DLD1 (cell line): ENCODE measurements around the gene LRP10.

Experiments used
- in situ Hi-C: cut with HindIII; loops from 2 replicates; pipeline ENCODE4 v1.10.0; 2017; ENCODE audit warnings: low sequenced_read_pairs

The LRP10 gene

DNA sequence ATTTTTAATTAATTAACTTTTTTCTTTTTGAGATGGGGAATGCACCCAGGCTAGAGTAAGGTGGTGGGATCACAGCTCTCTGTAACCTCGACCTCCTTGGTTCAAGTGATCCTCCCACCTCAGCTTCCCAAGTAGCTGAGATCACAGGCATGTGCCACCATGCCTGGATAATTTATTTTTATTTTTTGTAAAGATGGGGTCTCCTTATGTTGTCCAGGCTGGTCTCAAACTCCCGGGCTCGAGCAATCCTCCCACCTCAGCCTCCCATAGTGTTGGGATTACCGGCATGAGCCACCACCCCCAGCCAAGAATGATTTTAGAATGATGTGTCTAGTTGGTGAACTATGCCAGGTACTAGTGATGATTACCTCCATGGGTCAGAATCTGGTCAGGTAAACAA, 6.6 kb upstream of the LRP10 start:
- in situ Hi-C loops: no loop called here

DNA sequence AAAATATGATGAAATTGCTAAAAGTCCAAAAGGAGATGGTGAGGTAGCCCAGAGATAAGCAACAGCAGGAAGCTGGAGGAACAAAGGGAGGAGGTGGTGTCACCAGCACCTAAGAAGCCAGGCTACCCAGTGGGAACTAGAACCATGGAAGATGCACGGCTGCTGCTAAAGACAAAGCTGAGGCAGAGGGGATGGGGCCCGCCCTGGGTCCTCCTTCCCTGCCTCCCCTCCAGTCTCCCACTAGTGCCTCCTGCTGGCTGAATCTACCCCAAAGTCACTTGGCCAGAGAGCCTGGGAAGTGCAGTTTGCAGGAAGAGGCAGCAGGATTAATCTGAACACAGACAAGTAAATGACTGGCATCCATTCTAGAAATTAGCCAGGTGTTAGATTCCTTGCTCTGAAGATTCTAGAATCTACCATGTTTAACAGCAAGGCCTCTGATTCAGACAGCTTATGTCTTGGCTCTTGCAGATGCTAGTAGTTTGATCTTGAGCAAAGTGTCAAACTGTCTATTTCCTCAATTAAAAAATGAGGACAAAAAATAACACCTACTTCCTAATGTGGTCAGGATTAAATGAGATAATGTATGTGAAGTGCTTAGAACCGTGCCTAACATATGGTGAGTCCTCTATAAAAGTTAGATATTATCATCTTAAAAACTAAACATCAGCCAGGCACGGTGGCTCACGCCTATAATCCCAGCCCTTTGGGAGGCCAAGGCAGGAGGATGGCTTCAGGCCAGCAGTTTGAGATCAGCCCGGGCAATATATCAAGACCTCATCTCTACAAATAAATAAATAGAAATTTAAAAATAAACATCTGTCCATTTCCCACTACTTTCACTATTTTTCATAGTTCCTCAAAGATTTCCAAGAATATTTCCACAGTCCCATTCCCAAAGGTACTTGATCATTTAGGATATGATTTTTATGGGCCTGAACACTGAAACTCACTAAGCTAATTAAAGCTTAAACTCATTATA, 5.8 kb upstream of the LRP10 start:
- in situ Hi-C loops: no loop called here

GRCh38 chr14:22866874-22867273, 4.7 kb upstream of the LRP10 start:
- in situ Hi-C loops: no loop called here

GRCh38 chr14:22870811-22871223, 723 bp upstream of the LRP10 start:
- in situ Hi-C loops: no loop called here

- in situ Hi-C loops: no loop called here
Measured at GRCh38 chr14:22872033-22872832, 693 bp downstream of the LRP10 start.

DNA sequence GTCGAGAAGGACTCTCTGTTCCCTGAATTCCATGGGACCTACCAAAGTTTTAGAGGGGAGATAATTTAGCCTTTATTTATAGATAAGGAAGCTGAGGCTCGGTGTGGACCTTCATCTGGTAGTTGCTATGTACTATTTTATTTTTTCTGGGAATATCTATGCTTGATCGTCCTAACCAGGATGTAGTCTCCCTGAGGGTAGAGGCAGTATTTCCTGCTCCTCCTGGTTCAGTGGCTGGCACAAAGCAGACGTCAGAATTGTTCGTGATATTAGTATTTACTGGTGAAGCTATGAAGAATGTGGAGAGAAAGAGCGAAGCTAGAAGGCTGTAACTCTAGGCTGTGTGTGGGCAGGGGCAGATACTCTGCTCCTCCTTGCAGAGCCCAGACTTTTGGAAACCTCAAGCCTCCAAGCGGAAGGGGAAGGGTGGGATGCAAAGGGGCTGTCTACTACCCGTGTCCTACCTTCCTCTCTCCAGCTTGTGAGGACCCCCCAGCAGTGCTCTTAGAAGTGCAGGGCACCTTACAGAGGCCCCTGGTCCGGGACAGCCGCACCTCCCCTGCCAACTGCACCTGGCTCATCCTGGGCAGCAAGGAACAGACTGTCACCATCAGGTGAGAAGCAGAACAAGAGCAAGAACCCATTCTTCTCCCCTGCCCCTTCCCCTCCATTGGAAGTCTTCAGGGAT, 1.4 kb downstream of the LRP10 start:
- in situ Hi-C loops: no loop called here

DNA sequence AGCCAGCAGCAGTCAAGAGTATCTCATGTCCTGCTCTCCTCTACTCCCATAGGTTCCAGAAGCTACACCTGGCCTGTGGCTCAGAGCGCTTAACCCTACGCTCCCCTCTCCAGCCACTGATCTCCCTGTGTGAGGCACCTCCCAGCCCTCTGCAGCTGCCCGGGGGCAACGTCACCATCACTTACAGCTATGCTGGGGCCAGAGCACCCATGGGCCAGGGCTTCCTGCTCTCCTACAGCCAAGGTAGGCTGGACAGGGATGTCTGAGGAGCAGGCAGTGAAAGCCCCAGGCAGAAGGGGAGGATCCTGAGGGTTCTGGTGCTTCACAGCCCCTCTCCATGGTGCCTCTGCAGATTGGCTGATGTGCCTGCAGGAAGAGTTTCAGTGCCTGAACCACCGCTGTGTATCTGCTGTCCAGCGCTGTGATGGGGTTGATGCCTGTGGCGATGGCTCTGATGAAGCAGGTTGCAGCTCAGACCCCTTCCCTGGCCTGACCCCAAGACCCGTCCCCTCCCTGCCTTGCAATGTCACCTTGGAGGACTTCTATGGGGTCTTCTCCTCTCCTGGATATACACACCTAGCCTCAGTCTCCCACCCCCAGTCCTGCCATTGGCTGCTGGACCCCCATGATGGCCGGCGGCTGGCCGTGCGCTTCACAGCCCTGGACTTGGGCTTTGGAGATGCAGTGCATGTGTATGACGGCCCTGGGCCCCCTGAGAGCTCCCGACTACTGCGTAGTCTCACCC, 3.6 kb downstream of the LRP10 start:
- in situ Hi-C loops: no loop called here

GRCh38 chr14:22875748-22876319, 4.3 kb downstream of the LRP10 start:
- in situ Hi-C loops: no loop called here

- in situ Hi-C loops: no loop called here
Measured at GRCh38 chr14:22877000-22877501, 5.5 kb downstream of the LRP10 start.

DNA sequence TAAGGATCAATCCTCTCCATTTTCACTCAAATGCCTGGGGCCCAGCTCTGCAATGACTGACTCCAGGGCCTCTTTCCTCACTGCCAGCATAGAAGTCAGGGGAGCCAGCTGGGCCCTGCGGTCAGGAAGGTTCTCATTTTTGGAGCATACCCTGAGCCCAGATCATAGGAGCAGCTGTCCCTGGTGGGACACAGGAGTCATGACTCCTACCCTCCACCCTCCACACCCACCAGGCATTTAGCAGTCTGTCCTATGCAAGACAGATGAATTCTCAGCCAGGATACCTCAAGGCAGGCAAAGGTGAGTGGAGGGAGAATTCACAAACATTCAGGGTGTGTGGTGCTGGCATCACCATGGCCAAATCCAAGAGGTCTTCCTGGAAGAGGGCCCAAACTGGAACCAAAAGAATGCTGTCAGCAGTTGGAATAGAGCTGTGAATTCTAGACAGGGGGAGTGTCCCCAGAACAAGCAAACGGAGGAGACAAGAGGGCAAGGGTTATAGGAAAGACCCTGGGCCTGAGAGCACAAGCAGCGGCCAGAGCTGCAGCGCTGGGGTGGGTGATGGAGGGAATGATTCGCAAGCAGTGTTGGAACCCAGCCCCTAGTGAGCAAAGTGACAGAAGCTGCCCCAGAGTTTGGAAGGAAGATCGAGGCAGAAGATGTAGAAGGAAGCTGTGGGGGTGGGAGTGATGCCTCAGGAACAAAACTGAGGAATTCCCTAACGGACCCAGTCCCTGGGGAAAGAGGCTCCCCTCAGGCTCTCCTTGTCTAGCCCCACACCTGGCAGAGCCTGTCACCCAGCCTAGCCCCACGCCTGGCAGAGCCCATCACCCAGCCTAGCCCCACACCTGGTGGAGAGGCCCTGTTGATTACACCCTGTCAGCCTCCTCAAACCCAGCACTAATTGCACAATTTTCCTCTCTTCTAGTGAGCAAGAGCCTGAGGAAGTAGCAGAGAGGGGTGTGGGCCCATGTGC, 7.0 kb downstream of the LRP10 start:
- in situ Hi-C loops: no loop called here

- in situ Hi-C loops: no loop called here
Measured at GRCh38 chr14:22882064-22882463, 10.5 kb downstream of the LRP10 start.

GRCh38 chr14:22882529-22883172, 11.1 kb downstream of the LRP10 start:
- in situ Hi-C loops: no loop called here

DNA sequence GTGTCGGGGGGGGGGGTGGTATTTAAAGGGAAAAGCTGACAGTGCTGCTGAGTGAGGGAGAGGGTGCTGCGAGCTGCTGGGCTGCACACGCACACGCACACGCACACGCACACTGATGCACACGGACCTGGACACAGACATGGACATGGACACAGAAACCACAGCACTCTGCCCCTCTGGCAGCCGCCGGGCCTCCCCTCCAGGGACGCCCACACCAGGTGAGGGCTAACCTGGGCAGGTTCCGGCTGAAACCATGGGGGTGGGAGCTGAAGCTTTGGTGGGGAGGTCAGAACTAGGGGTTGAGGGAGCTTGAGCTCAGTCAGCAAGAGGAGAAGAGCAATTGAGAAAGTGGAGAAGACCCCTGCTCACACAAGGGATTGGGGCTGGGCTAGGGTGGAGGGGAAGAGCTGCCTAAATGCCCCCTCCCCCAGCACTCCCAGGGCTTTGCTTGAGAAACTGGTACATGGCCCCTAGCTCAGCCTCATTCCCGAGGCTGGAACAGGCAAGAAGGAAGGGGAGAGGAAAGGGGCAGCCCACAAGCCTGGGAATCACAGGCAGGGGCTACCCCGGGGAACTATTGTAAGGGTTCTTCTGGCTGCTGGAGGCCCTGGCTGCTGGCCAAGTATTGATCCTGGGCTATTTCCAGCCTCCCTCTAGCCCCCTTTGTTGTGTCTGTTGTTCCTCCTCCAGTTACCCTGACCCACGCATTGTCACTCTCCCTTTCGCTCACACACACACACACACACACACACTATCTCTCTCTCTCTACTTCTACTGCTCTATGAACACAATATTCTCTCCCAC, 11.8 kb downstream of the LRP10 start, which contains the start of gene REM2:
TSS of gene REM2 (plus strand) at position 50 of the 804 bp plus-strand sequence. CDS start at position 116, 66 bp downstream.
- in situ Hi-C loops: no loop called here

GRCh38 chr14:22884076-22884737, 12.7 kb downstream of the LRP10 start:
- in situ Hi-C loops: no loop called here

- in situ Hi-C loops: no loop called here
Measured at GRCh38 chr14:22884738-22885523, 13.4 kb downstream of the LRP10 start.

GRCh38 chr14:22885975-22886374, 14.4 kb downstream of the LRP10 start:
- in situ Hi-C loops: no loop called here
